NCI-H69 (cell line): ENCODE results near the gene PKIG.

ENCODE experiments used
- DNase-seq: peaks from one replicate; lab custom pipeline; 2025; lab: John Stamatoyannopoulos, UW

The PKIG gene

GRCh38 chr20:44620030-44620429 lies 37.7 kb downstream of the PKIG start:
- DNase-seq = no peak

GRCh38 chr20:44621325-44621724 lies 38.9 kb downstream of the PKIG start:
- DNase-seq = no peak

- no peak for DNase-seq
Measured at GRCh38 chr20:44621939-44622338, 39.6 kb downstream of the PKIG start.

GRCh38 chr20:44622501-44623270 lies 40.3 kb downstream of the PKIG start:
- no peak for DNase-seq

GRCh38 chr20:44624152-44624551 lies 41.8 kb downstream of the PKIG start:
- DNase-seq = no peak

GRCh38 chr20:44624743-44625271 lies 42.4 kb downstream of the PKIG start:
- DNase-seq = no peak

GRCh38 chr20:44625361-44625760 lies 43.0 kb downstream of the PKIG start:
- DNase-seq = no peak

- no peak for DNase-seq
Measured at GRCh38 chr20:44626278-44626677, 43.9 kb downstream of the PKIG start.

- no peak for DNase-seq
Measured at GRCh38 chr20:44627364-44628010, 45.1 kb downstream of the PKIG start.

GRCh38 chr20:44629017-44629385 lies 46.6 kb downstream of the PKIG start:
- DNase-seq = no peak

GRCh38 chr20:44629542-44629941 lies 47.2 kb downstream of the PKIG start:
- DNase-seq = peak; percentile 3

- no peak for DNase-seq
Measured at GRCh38 chr20:44630297-44630696, 47.9 kb downstream of the PKIG start.

- DNase-seq = peak; percentile 22
Measured at GRCh38 chr20:44632103-44632752, 49.8 kb downstream of the PKIG start.

GRCh38 chr20:44633187-44633810 lies 50.9 kb downstream of the PKIG start:
- DNase-seq = no peak

- DNase-seq = no peak
Measured at GRCh38 chr20:44633872-44634600, 51.7 kb downstream of the PKIG start.

- no peak for DNase-seq
Measured at GRCh38 chr20:44635877-44636276, 53.5 kb downstream of the PKIG start.

- no peak for DNase-seq
Measured at GRCh38 chr20:44637042-44637441, 54.7 kb downstream of the PKIG start.

GRCh38 chr20:44637522-44638372 lies 55.4 kb downstream of the PKIG start:
- no peak for DNase-seq

- DNase-seq = no peak
Measured at GRCh38 chr20:44640522-44640921, 58.1 kb downstream of the PKIG start.

GRCh38 chr20:44641325-44641724 lies 58.9 kb downstream of the PKIG start:
- no peak for DNase-seq
